Activated CD4-positive, alpha-beta memory T cell treated with anti-CD3 and anti-CD28 coated beads, Interleukin-2, amount 10 ng/mL, durations not matched to agents 7 days and 5 days (primary cell): ENCODE data around the gene CDK2. TPM values are rescaled to one million over a fixed set of nuclear protein-coding genes. Genes with fewer than 3 reads are reported as not detected.

ENCODE experiments used
- CTCF ChIA-PET: fragments of 350-600 bp; sonication (Branson Sonifier 250); formaldehyde crosslinking; loops from one replicate; lab custom pipeline; 2021; ENCODE audit warnings: antibody characterized with exemption, inconsistent platforms; lab: Charles Lee
- POLR2A ChIA-PET: fragments of 350-600 bp; sonication (Branson Sonifier 250); formaldehyde crosslinking; loops from one replicate; lab custom pipeline; 2021; ENCODE audit warnings: antibody characterized with exemption; lab: Charles Lee
- DNase-seq: peaks from one replicate; pipeline ENCODE4 v3.0.0-alpha.2; 2020
- H3K27ac Mint-ChIP-seq: one replicate; pipeline ENCODE4 v1.8.0; 2021; ENCODE audit warnings: mild to moderate bottlenecking, mixed read lengths
- H3K27me3 Mint-ChIP-seq: one replicate; pipeline ENCODE4 v1.8.0; 2021; ENCODE audit warnings: mixed read lengths
- H3K36me3 Mint-ChIP-seq: one replicate; pipeline ENCODE4 v1.8.0; 2021; ENCODE audit warnings: low read depth, mixed read lengths
- H3K4me1 Mint-ChIP-seq: one replicate; pipeline ENCODE4 v1.8.0; 2021; ENCODE audit warnings: mixed read lengths
- H3K4me3 Mint-ChIP-seq: one replicate; pipeline ENCODE4 v1.8.0; 2021; ENCODE audit warnings: mild to moderate bottlenecking, mixed read lengths
- H3K9me3 Mint-ChIP-seq: one replicate; pipeline ENCODE4 v1.8.0; 2021; ENCODE audit warnings: mixed read lengths
- total RNA-seq, 2 experiments: library from RNA; stranded (reverse); gene quantifications; one replicate each; pipeline ENCODE4 v1.2.3, GENCODE V29; 2021

Gene CDK2
- total RNA-seq, 2 experiments from 2014 or later, result 88.9 to 98.9 TPM

- Mint-ChIP-seq H3K27ac (peak overlapping the region; percentile 76), H3K36me3 (peaks cover 95% of the 10 kb centered on the region), H3K9me3 (no peaks in the 10 kb centered on the region), H3K27me3 (no peaks in the 10 kb centered on the region), H3K4me1 (peaks cover 75% of the 10 kb centered on the region), H3K4me3 (no peak overlapping the region)
- ChIA-PET POLR2A (interaction anchor here (1.0 to 8.8 kb wide), 10 partner anchors 12 to 201 kb away, joined by 3 to 122 read pairs (median 5); partner anchors contain the start of genes DGKA, DNAJC14 and PYM1), CTCF (interaction anchor here (0.6 to 3.8 kb wide), 24 partner anchors 10 to 201 kb away, joined by 3 to 59 read pairs (median 6); partner anchors contain the start of genes DGKA, DNAJC14, ORMDL2 and PA2G4)
- peak; percentile 86 for DNase-seq
Observed at GRCh38 chr12:55940065-55940732, 26.4 kb upstream of the CDK2 start.

DNA sequence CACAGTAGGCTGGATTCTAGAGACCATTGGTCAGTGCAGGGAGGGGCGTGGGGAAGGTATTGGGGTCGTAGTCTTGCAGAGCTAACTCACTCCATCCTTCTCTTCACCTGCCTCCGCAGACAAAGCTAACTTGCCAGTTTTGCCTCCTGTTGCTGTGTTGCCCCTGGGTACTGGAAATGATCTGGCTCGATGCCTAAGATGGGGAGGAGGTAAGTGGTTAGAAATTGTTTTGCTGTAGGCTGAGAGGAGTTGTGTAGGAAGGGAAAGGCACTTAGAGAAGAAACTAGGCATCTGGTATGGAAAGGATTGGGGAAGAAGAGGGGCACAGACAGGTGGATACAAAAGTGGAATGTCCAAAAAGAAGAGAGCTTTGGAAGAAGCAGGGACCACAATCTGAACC lies 24.6 kb upstream of the CDK2 start:
- Mint-ChIP-seq H3K36me3 (peaks cover 93% of the 10 kb centered on the region), H3K27me3 (no peaks in the 10 kb centered on the region), H3K27ac (no peak overlapping the region), H3K9me3 (no peaks in the 10 kb centered on the region), H3K4me1 (peaks cover 67% of the 10 kb centered on the region), H3K4me3 (no peak overlapping the region)
- POLR2A ChIA-PET, result interaction anchor here (0.6 to 3.6 kb wide), 5 partner anchors 11 to 203 kb away, joined by 3 to 12 read pairs (median 5); partner anchors contain the start of gene DNAJC14
- CTCF ChIA-PET, result interaction anchor here (1.2 to 2.0 kb wide), 3 partner anchors 9 to 54 kb away, joined by 3 to 4 read pairs (median 4); no protein-coding TSS in a partner anchor
- DNase-seq, result no peak

DNA sequence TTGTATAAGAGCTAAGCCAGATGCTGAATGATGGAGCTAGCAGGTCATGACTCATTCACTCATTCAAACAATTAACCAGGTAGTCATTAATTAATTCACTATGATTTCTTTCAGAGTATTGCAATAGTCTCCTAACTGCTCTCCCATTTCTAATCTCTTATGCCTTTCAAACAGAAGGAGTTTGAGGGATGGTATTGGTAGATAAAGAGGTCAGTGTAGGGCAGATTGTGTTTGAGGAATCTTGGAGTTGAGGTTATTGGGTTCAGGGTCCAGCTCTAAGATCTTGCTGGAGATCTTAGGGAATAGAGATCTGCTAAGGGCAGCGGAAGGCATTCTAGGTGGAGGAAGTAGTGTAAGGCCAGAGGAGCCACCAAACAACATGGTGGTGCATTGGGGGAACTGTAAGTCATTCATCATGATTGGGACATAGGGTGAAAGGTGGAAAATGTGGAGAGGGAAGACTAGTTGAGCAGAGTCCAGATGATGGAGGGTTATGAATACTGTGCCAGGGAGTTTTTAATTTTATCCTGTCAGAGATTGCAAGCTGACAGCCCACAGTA lies 24.0 kb upstream of the CDK2 start:
- ChIA-PET POLR2A (interaction anchor here (0.6 to 1.2 kb wide), 4 partner anchors 11 to 204 kb away, joined by 3 to 7 read pairs (median 4); no protein-coding TSS in a partner anchor), CTCF (interaction anchor here (0.6 to 2.0 kb wide), 4 partner anchors 10 to 113 kb away, joined by 3 to 4 read pairs (median 4); partner anchors contain the start of gene DNAJC14)
- H3K4me1 Mint-ChIP-seq, result peaks cover 65% of the 10 kb centered on the region
- no peak overlapping the region for H3K4me3 Mint-ChIP-seq
- H3K9me3 Mint-ChIP-seq, result no peaks in the 10 kb centered on the region
- no peak for DNase-seq
- no peaks in the 10 kb centered on the region for H3K27me3 Mint-ChIP-seq
- H3K36me3 Mint-ChIP-seq, result peaks cover 92% of the 10 kb centered on the region
- no peak overlapping the region for H3K27ac Mint-ChIP-seq

DNA sequence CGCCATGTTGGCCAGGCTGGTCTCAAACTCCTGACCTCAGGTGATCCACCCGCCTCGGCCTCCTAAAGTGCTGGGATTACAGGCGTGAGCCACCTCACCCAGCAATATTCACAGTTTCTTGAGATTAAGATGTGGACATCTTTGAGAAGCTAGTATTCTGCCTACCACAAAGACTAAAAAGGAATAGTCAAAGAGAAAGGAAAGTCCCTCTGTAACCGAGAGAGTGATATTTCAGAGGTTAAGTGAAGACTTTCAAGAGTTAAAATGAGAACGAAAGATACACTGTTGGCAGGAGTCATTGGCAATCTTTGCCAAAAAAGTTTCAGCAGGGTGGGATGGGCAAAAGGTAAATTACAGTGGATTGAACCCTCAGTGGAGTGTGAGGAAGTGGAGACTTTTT lies 20.1 kb upstream of the CDK2 start:
- peaks cover 32% of the 10 kb centered on the region for H3K4me1 Mint-ChIP-seq
- peaks cover 74% of the 10 kb centered on the region for H3K36me3 Mint-ChIP-seq
- H3K9me3 Mint-ChIP-seq, result no peaks in the 10 kb centered on the region
- no peaks in the 10 kb centered on the region for H3K27me3 Mint-ChIP-seq
- ChIA-PET CTCF (interaction anchor here (0.6 kb wide), 1 partner anchor 94 kb away, joined by 3 read pairs; no protein-coding TSS in a partner anchor), POLR2A (no interaction called here)
- peak overlapping the region; percentile 56 for H3K27ac Mint-ChIP-seq
- no peak for DNase-seq
- no peak overlapping the region for H3K4me3 Mint-ChIP-seq

DNA sequence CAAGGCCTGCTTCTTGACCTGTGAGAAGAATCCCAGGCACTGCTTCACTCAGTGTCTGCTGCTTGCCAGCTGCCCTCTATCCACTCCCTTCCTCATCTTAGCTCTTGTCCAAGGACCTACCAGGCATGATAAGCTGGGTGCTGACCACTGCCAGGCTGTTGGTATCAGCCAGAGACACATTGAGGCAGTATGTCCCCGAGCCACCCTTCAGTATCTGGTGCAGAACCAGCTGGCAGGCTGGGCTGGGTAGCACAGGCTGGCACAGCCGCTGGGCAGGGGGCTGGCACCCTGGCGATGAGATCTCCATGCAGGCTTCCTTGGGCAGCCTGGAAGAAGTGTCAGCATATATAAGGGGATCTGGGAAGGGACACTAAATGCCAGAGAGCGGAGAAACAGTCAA lies 11.3 kb upstream of the CDK2 start:
- ChIA-PET POLR2A (interaction anchor here (0.8 to 7.0 kb wide), 8 partner anchors 13 to 135 kb away, joined by 3 to 37 read pairs (median 6); partner anchors contain the start of gene RAB5B), CTCF (interaction anchor here (0.7 to 1.9 kb wide), 3 partner anchors 11 to 27 kb away, joined by 3 to 7 read pairs (median 3); partner anchors contain the start of gene PMEL)
- H3K9me3 Mint-ChIP-seq, result no peaks in the 10 kb centered on the region
- no peak overlapping the region for H3K4me3 Mint-ChIP-seq
- H3K4me1 Mint-ChIP-seq, result peaks cover 3% of the 10 kb centered on the region
- H3K27me3 Mint-ChIP-seq, result no peaks in the 10 kb centered on the region
- peaks cover 50% of the 10 kb centered on the region for H3K36me3 Mint-ChIP-seq
- no peak for DNase-seq
- H3K27ac Mint-ChIP-seq, result peak overlapping the region; percentile 7

GRCh38 chr12:55955800-55956508 lies 10.7 kb upstream of the CDK2 start:
- H3K27ac Mint-ChIP-seq, result peak overlapping the region; percentile 7
- ChIA-PET POLR2A (interaction anchor here (0.7 to 7.0 kb wide), 10 partner anchors 8 to 227 kb away, joined by 3 to 37 read pairs (median 5); partner anchors contain the start of gene RAB5B), CTCF (interaction anchor here (0.7 to 1.9 kb wide), 4 partner anchors 10 to 27 kb away, joined by 3 to 7 read pairs (median 4); partner anchors contain the start of gene PMEL)
- H3K36me3 Mint-ChIP-seq, result peaks cover 48% of the 10 kb centered on the region
- peak; percentile 43 for DNase-seq
- peaks cover 3% of the 10 kb centered on the region for H3K4me1 Mint-ChIP-seq
- H3K4me3 Mint-ChIP-seq, result no peak overlapping the region
- no peaks in the 10 kb centered on the region for H3K27me3 Mint-ChIP-seq
- no peaks in the 10 kb centered on the region for H3K9me3 Mint-ChIP-seq

DNA sequence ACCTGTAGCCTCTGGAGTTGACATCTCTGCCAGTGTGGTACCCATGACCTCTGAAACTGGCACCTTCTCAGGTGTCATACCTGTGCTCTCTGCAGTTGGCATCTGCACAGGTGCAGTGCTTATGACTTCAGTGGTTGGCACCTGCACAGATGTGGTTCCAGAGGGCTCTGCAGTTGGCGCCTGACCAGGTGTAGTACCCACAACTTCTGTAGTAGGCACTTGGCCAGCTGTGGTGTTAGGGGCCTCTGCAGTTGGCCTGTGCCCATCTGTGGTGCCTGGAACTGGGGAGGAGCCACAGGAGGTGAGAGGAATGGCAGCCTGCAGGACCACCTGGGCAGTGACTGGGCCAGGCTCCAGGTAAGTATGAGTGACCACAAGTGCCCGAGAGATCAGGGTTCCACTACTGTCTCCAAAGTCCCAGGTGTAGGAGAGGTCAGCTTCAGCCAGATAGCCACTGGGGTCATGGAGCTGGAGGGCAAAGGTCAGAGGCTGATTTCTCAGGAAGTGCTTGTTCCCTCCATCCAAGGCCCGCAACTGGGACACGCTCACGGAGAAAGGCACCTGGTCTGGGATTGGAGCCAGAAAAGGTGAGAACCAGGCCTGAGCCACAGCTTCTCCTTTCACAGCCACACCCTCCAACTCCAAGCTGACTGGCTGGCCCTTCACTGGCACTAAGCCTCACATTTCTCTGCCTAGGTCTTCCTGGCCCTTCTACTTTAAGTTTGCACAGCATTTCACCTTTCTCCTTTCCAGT lies 9.3 kb upstream of the CDK2 start:
- no peaks in the 10 kb centered on the region for H3K9me3 Mint-ChIP-seq
- no peak overlapping the region for H3K27ac Mint-ChIP-seq
- no peak for DNase-seq
- ChIA-PET CTCF (interaction anchor here (1.5 kb wide), 1 partner anchor 22 kb away, joined by 5 read pairs; no protein-coding TSS in a partner anchor), POLR2A (interaction anchor here (0.7 to 7.0 kb wide), 9 partner anchors 9 to 228 kb away, joined by 3 to 37 read pairs (median 4); partner anchors contain the start of gene RAB5B)
- H3K36me3 Mint-ChIP-seq, result peaks cover 34% of the 10 kb centered on the region
- H3K4me3 Mint-ChIP-seq, result no peak overlapping the region
- H3K4me1 Mint-ChIP-seq, result peaks cover 3% of the 10 kb centered on the region
- H3K27me3 Mint-ChIP-seq, result no peaks in the 10 kb centered on the region

DNA sequence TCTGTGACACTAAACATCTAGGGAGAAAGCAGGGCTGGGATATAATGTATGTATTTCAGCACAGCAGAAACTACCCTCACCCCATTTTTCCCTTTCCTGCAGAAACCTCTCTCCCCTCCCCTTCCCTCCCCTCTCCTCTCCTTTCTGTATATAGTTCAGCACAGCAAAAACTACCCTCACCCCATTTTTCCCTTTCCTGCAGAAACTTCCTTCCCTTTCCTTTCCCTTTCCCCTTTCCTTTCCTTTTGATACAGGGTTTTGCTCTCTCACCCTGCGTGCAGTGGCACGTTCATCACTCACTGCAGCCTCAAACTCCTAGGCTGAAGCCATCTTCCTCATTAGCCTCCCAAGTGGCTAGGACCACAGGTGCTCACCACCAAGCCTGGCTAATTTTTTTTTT lies 2.9 kb upstream of the CDK2 start:
- CTCF ChIA-PET, result no interaction called here
- Mint-ChIP-seq H3K4me1 (peaks cover 31% of the 10 kb centered on the region), H3K36me3 (peaks cover 17% of the 10 kb centered on the region), H3K27me3 (no peaks in the 10 kb centered on the region), H3K4me3 (no peak overlapping the region), H3K9me3 (no peaks in the 10 kb centered on the region), H3K27ac (no peak overlapping the region)
- DNase-seq, result no peak
- POLR2A ChIA-PET, result no interaction called here

DNA sequence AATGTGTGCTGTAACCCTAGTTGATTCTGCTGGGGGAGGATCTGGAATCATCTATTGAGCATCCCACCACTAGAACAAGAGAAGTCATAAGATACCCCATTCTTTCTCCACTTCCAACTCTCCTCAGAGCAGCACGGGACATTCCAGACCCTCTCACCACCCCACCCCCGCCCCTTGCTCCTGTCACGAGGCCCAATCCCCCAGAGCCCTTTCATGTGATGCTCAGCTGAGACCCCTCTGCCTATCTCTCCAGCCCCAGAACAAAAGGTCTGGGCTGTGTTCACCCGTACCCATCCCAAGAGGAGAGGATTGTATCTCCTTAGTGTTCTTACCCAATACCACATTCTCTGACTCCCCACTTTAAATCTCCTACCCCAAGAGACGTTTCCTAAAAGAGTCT lies 1.4 kb upstream of the CDK2 start:
- H3K4me1 Mint-ChIP-seq, result peaks cover 36% of the 10 kb centered on the region
- no peak for DNase-seq
- H3K4me3 Mint-ChIP-seq, result no peak overlapping the region
- ChIA-PET CTCF (no interaction called here), POLR2A (interaction anchor here (1.1 kb wide), 1 partner anchor 8 kb away, joined by 4 read pairs; no protein-coding TSS in a partner anchor)
- H3K27ac Mint-ChIP-seq, result no peak overlapping the region
- peaks cover 21% of the 10 kb centered on the region for H3K36me3 Mint-ChIP-seq
- H3K27me3 Mint-ChIP-seq, result no peaks in the 10 kb centered on the region
- no peaks in the 10 kb centered on the region for H3K9me3 Mint-ChIP-seq

- Mint-ChIP-seq H3K9me3 (no peaks in the 10 kb centered on the region), H3K27ac (peak within 1 kb of the TSS; percentile 78), H3K36me3 (peaks cover 25% of the 10 kb centered on the region), H3K4me1 (peaks cover 39% of the 10 kb centered on the region), H3K27me3 (no peaks in the 10 kb centered on the region), H3K4me3 (peak within 1 kb of the TSS; percentile 94)
- ChIA-PET CTCF (interaction anchor here (0.8 kb wide), 1 partner anchor 11 kb away, joined by 3 read pairs; no protein-coding TSS in a partner anchor), POLR2A (interaction anchor here (0.5 kb wide), 1 partner anchor 34 kb away, joined by 3 read pairs; no protein-coding TSS in a partner anchor)
- DNase-seq, result no peak
Observed at GRCh38 chr12:55965941-55966407, 656 bp upstream of the CDK2 start, which contains the start of gene PMEL. PMEL (minus strand) TSS chr12:55966042; CDS start chr12:55966011, 31 bp downstream.

DNA sequence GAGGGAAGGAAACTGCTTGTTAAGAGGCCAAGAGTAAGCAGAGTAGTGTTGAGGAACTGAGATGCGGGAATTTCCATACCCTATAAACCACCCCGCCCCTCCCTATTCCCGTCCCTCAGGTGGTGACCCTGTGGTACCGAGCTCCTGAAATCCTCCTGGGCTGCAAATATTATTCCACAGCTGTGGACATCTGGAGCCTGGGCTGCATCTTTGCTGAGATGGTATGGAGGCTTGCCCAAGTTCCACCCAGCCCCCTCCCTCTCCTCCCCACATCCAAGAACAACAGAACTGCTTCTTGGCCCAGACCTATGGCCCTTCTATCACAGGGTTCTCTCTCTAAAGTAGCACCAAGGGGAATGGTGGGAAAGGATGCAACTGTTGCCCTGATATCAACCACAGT lies 2.7 kb downstream of the CDK2 start:
- ChIA-PET POLR2A (interaction anchor here (1.2 to 2.3 kb wide), 4 partner anchors 11 to 41 kb away, joined by 4 to 18 read pairs (median 9); partner anchors contain the start of gene PYM1), CTCF (interaction anchor here (0.7 to 1.8 kb wide), 2 partner anchors 40 to 231 kb away, joined by 4 to 8 read pairs; no protein-coding TSS in a partner anchor)
- Mint-ChIP-seq H3K27me3 (no peaks in the 10 kb centered on the region), H3K4me3 (no peak overlapping the region), H3K9me3 (no peaks in the 10 kb centered on the region), H3K27ac (no peak overlapping the region), H3K36me3 (peaks cover 39% of the 10 kb centered on the region), H3K4me1 (peaks cover 43% of the 10 kb centered on the region)
- no peak for DNase-seq
